ENCODE results near the gene MTRF1L.
"Not testable (repeated sequence)": the region's sequence is repeated elsewhere in the genome, so short reads cannot be mapped to it uniquely, and the experiment has no call there.

MTRF1L gene

GRCh38 chr6:153012856-153013255 lies 10.3 kb upstream of the MTRF1L start:
- ATAC-seq, result no peak

DNA sequence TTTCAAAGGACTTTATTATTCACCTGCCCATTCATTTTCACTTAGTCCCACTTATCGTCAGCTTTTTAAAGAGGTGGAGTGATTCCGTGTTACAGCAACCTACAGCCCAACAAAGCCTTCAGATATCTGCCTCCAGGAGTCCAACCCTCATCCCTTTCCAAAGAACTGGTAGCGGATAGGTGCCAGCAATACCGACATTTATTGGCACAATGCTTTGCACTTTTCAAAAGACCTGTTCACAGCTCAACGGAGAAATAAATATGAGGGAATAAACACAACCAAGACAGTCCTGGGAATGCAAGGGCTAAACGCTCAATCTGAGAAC lies 819 bp upstream of the MTRF1L start:
- TF ChIP-seq ZNF70 (CRISPR knock-in tag; IDR thresholded peaks at IDR 0.05) (no peak), PPARA (CRISPR knock-in tag; IDR thresholded peaks at IDR 0.05; ENCODE audit: borderline replicate concordance) (no peak), PATZ1 (CRISPR knock-in tag; IDR thresholded peaks at IDR 0.05; ENCODE audit: borderline replicate concordance) (no peak), ZC3H10 (CRISPR knock-in tag; IDR thresholded peaks at IDR 0.05) (no peak), GLIS3 (CRISPR knock-in tag; IDR thresholded peaks at IDR 0.05) (no peak)
- peak; percentile 42 for ATAC-seq

More at GRCh38 chr6:153012856-153013255, 10.3 kb upstream of the MTRF1L start:
- TF ChIP-seq ZFP30 (CRISPR knock-in tag; IDR thresholded peaks at IDR 0.05) (no peak), ARNTL (CRISPR knock-in tag; IDR thresholded peaks at IDR 0.05; ENCODE audit: borderline replicate concordance, low read depth) (no peak), ZC3H10 (CRISPR knock-in tag; IDR thresholded peaks at IDR 0.05) (no peak), SNAI2 (CRISPR knock-in tag; IDR thresholded peaks at IDR 0.05) (no peak), PPARA (CRISPR knock-in tag; IDR thresholded peaks at IDR 0.05; ENCODE audit: borderline replicate concordance) (no peak), ZNF70 (CRISPR knock-in tag; IDR thresholded peaks at IDR 0.05) (no peak), TSHZ2 (CRISPR knock-in tag; IDR thresholded peaks at IDR 0.05) (no peak), ISL1 (CRISPR knock-in tag; IDR thresholded peaks at IDR 0.05) (no peak), CSDC2 (CRISPR knock-in tag; IDR thresholded peaks at IDR 0.05) (no peak)

GRCh38 chr6:153001767-153002612 lies 519 bp downstream of the MTRF1L start:
- ATAC-seq, result peak; percentile 41
- TF ChIP-seq ARNTL (CRISPR knock-in tag; IDR thresholded peaks at IDR 0.05; ENCODE audit: borderline replicate concordance, low read depth), result no peak
- no peak for TF ChIP-seq POU6F1 (CRISPR knock-in tag; IDR thresholded peaks at IDR 0.05; ENCODE audit: borderline replicate concordance, low read depth)
- TF ChIP-seq TCF4 (CRISPR knock-in tag; IDR thresholded peaks at IDR 0.05; ENCODE audit: borderline replicate concordance), result no peak
- TF ChIP-seq CSDC2 (CRISPR knock-in tag; IDR thresholded peaks at IDR 0.05), result no peak
- no peak for TF ChIP-seq ZFP3 (CRISPR knock-in tag; IDR thresholded peaks at IDR 0.05)
- no peak for TF ChIP-seq TOX (CRISPR knock-in tag; IDR thresholded peaks at IDR 0.05; ENCODE audit: borderline replicate concordance)
- TF ChIP-seq, protein P1, sequence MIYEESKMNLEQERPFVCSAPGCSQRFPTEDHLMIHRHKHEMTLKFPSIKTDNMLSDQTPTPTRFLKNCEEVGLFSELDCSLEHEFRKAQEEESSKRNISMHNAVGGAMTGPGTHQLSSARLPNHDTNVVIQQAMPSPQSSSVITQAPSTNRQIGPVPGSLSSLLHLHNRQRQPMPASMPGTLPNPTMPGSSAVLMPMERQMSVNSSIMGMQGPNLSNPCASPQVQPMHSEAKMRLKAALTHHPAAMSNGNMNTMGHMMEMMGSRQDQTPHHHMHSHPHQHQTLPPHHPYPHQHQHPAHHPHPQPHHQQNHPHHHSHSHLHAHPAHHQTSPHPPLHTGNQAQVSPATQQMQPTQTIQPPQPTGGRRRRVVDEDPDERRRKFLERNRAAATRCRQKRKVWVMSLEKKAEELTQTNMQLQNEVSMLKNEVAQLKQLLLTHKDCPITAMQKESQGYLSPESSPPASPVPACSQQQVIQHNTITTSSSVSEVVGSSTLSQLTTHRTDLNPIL (CRISPR knock-in tag; IDR thresholded peaks at IDR 0.05; ENCODE audit: low read depth), result no peak
- TF ChIP-seq ISL1 (CRISPR knock-in tag; IDR thresholded peaks at IDR 0.05), result no peak
- no peak for TF ChIP-seq RARB (CRISPR knock-in tag; IDR thresholded peaks at IDR 0.05)
- TF ChIP-seq SNAI2 (CRISPR knock-in tag; IDR thresholded peaks at IDR 0.05), result no peak
- TF ChIP-seq OSR1 (CRISPR knock-in tag; IDR thresholded peaks at IDR 0.05), result no peak

- not testable (repeated sequence) for ATAC-seq
These were observed 1.7 kb downstream of the MTRF1L start for GRCh38 chr6:153000790-153001189.

- no peak for ATAC-seq
- TF ChIP-seq CSDC2 (CRISPR knock-in tag; IDR thresholded peaks at IDR 0.05) (no peak), GLIS3 (CRISPR knock-in tag; IDR thresholded peaks at IDR 0.05) (no peak), PATZ1 (CRISPR knock-in tag; IDR thresholded peaks at IDR 0.05; ENCODE audit: borderline replicate concordance) (no peak), OSR1 (CRISPR knock-in tag; IDR thresholded peaks at IDR 0.05) (no peak), TOX (CRISPR knock-in tag; IDR thresholded peaks at IDR 0.05; ENCODE audit: borderline replicate concordance) (no peak), ZC3H10 (CRISPR knock-in tag; IDR thresholded peaks at IDR 0.05) (no peak), RARB (CRISPR knock-in tag; IDR thresholded peaks at IDR 0.05) (no peak), POU6F1 (CRISPR knock-in tag; IDR thresholded peaks at IDR 0.05; ENCODE audit: borderline replicate concordance, low read depth) (no peak), ZFP30 (CRISPR knock-in tag; IDR thresholded peaks at IDR 0.05) (no peak), ZFP3 (CRISPR knock-in tag; IDR thresholded peaks at IDR 0.05) (no peak), ARNTL (CRISPR knock-in tag; IDR thresholded peaks at IDR 0.05; ENCODE audit: borderline replicate concordance, low read depth) (no peak), ZNF565 (CRISPR knock-in tag; conservative IDR thresholded peaks at IDR 0.05; ENCODE audit: low read depth) (no peak), SNAI2 (CRISPR knock-in tag; IDR thresholded peaks at IDR 0.05) (no peak), PPARA (CRISPR knock-in tag; IDR thresholded peaks at IDR 0.05; ENCODE audit: borderline replicate concordance) (no peak), ZNF8 (CRISPR knock-in tag; IDR thresholded peaks at IDR 0.05) (no peak)
These were observed 2.3 kb downstream of the MTRF1L start for GRCh38 chr6:153000243-153000642.
